HEK293 (cell line): ENCODE results near the gene TMEM87B.

Source experiments
- CTCF ChIP-seq: fragments of 450-650 bp; formaldehyde crosslinking; IDR thresholded peaks from 2 replicates; pipeline ENCODE4 v1.5.1; 2016; ENCODE audit warnings: missing biosample characterization, missing genetic modification characterization
- PRDM4 ChIP-seq: fragments of 450-650 bp; formaldehyde crosslinking; IDR thresholded peaks from 2 replicates; pipeline ENCODE4 v1.5.1; 2017; ENCODE audit warnings: missing biosample characterization, missing genetic modification characterization
- YY1 ChIP-seq: fragments of 450-650 bp; formaldehyde crosslinking; IDR thresholded peaks from 2 replicates; pipeline ENCODE4 v1.5.1; 2018; ENCODE audit warnings: missing biosample characterization, missing genetic modification characterization
- ZBTB1 ChIP-seq: fragments of 450-650 bp; formaldehyde crosslinking; IDR thresholded peaks from 2 replicates; pipeline ENCODE4 v1.5.1; 2016; ENCODE audit warnings: missing biosample characterization, missing genetic modification characterization
- ZBTB20 ChIP-seq: fragments of 450-650 bp; formaldehyde crosslinking; IDR thresholded peaks from 2 replicates; pipeline ENCODE4 v1.5.1; 2016; ENCODE audit warnings: missing biosample characterization, missing genetic modification characterization
- ZBTB21 ChIP-seq: fragments of 450-650 bp; formaldehyde crosslinking; IDR thresholded peaks from 2 replicates; pipeline ENCODE4 v1.5.1; 2017; ENCODE audit warnings: missing biosample characterization, missing genetic modification characterization
- ZNF324 ChIP-seq: fragments of 450-650 bp; formaldehyde crosslinking; IDR thresholded peaks from 2 replicates; pipeline ENCODE4 v1.5.1; 2016; ENCODE audit warnings: missing biosample characterization, missing genetic modification characterization

GRCh38 chr2:112035786-112036185, 19.3 kb upstream of the TMEM87B start:
- TF ChIP-seq CTCF (tag by site-specific recombination) (no peak), ZBTB20 (tag by site-specific recombination) (no peak), ZBTB1 (no peak), ZBTB21 (tag by site-specific recombination) (no peak), ZNF324 (tag by site-specific recombination) (no peak), YY1 (tag by site-specific recombination) (no peak), PRDM4 (tag by site-specific recombination) (no peak)
